ENCODE data around the gene COQ8A. TPM values are rescaled to one million over a fixed set of nuclear protein-coding genes. Genes with fewer than 3 reads are reported as not detected.

The COQ8A gene
- total RNA-seq, 1 donor from 2014 or later: 16.0 TPM

GRCh38 chr1:226950316-226950715 lies 10.2 kb downstream of the COQ8A start:
- peaks cover 22% of the 10 kb centered on the region for H3K4me1 Mint-ChIP-seq (ENCODE audit: unreplicated experiment)
- H3K4me3 Mint-ChIP-seq (ENCODE audit: unreplicated experiment): no peak overlapping the region
- no peak overlapping the region for H3K27ac Mint-ChIP-seq (ENCODE audit: unreplicated experiment)
- H3K27me3 Mint-ChIP-seq (ENCODE audit: unreplicated experiment): no peaks in the 10 kb centered on the region
- no peak for DNase-seq (ENCODE audit: extremely low spot score, unreplicated experiment)
- no peak for TF ChIP-seq CTCF (IDR thresholded peaks at IDR 0.05)
- peaks cover 5% of the 10 kb centered on the region for H3K36me3 Mint-ChIP-seq (ENCODE audit: unreplicated experiment)
- H3K9me3 Mint-ChIP-seq (ENCODE audit: unreplicated experiment): peaks cover 5% of the 10 kb centered on the region

GRCh38 chr1:226950871-226951270 lies 10.8 kb downstream of the COQ8A start:
- Mint-ChIP-seq H3K4me3 (ENCODE audit: unreplicated experiment) (no peak overlapping the region), H3K9me3 (ENCODE audit: unreplicated experiment) (peaks cover 5% of the 10 kb centered on the region), H3K27ac (ENCODE audit: unreplicated experiment) (no peak overlapping the region), H3K4me1 (ENCODE audit: unreplicated experiment) (peaks cover 22% of the 10 kb centered on the region), H3K27me3 (ENCODE audit: unreplicated experiment) (no peaks in the 10 kb centered on the region), H3K36me3 (ENCODE audit: unreplicated experiment) (peaks cover 5% of the 10 kb centered on the region)
- DNase-seq (ENCODE audit: extremely low spot score, unreplicated experiment): peak; percentile 7
- no peak for TF ChIP-seq CTCF (IDR thresholded peaks at IDR 0.05)

GRCh38 chr1:226951286-226952117 lies 11.4 kb downstream of the COQ8A start:
- DNase-seq (ENCODE audit: extremely low spot score, unreplicated experiment): no peak
- peaks cover 5% of the 10 kb centered on the region for H3K9me3 Mint-ChIP-seq (ENCODE audit: unreplicated experiment)
- no peak overlapping the region for H3K4me3 Mint-ChIP-seq (ENCODE audit: unreplicated experiment)
- peaks cover 22% of the 10 kb centered on the region for H3K4me1 Mint-ChIP-seq (ENCODE audit: unreplicated experiment)
- H3K36me3 Mint-ChIP-seq (ENCODE audit: unreplicated experiment): peaks cover 5% of the 10 kb centered on the region
- no peaks in the 10 kb centered on the region for H3K27me3 Mint-ChIP-seq (ENCODE audit: unreplicated experiment)
- no peak for TF ChIP-seq CTCF (IDR thresholded peaks at IDR 0.05)
- no peak overlapping the region for H3K27ac Mint-ChIP-seq (ENCODE audit: unreplicated experiment)

- DNase-seq (ENCODE audit: extremely low spot score, unreplicated experiment): no peak
- H3K4me1 Mint-ChIP-seq (ENCODE audit: unreplicated experiment): peaks cover 22% of the 10 kb centered on the region
- H3K27ac Mint-ChIP-seq (ENCODE audit: unreplicated experiment): no peak overlapping the region
- no peaks in the 10 kb centered on the region for H3K27me3 Mint-ChIP-seq (ENCODE audit: unreplicated experiment)
- TF ChIP-seq CTCF (IDR thresholded peaks at IDR 0.05): no peak
- no peak overlapping the region for H3K4me3 Mint-ChIP-seq (ENCODE audit: unreplicated experiment)
- H3K9me3 Mint-ChIP-seq (ENCODE audit: unreplicated experiment): peaks cover 5% of the 10 kb centered on the region
- peaks cover 5% of the 10 kb centered on the region for H3K36me3 Mint-ChIP-seq (ENCODE audit: unreplicated experiment)
Measured at GRCh38 chr1:226952118-226952441, 12.0 kb downstream of the COQ8A start.

- peaks cover 2% of the 10 kb centered on the region for H3K9me3 Mint-ChIP-seq (ENCODE audit: unreplicated experiment)
- peak overlapping the region; percentile 72 for H3K27ac Mint-ChIP-seq (ENCODE audit: unreplicated experiment)
- DNase-seq (ENCODE audit: extremely low spot score, unreplicated experiment): no peak
- no peak overlapping the region for H3K4me3 Mint-ChIP-seq (ENCODE audit: unreplicated experiment)
- H3K4me1 Mint-ChIP-seq (ENCODE audit: unreplicated experiment): peaks cover 22% of the 10 kb centered on the region
- H3K36me3 Mint-ChIP-seq (ENCODE audit: unreplicated experiment): peaks cover 2% of the 10 kb centered on the region
- no peak for TF ChIP-seq CTCF (IDR thresholded peaks at IDR 0.05)
- no peaks in the 10 kb centered on the region for H3K27me3 Mint-ChIP-seq (ENCODE audit: unreplicated experiment)
Measured at GRCh38 chr1:226953175-226953800, 13.2 kb downstream of the COQ8A start.

Measured in osteocyte (in vitro differentiated cells).